Endothelial cell (in vitro differentiated cells): ENCODE results near the gene IL5RA. TPM values are rescaled to one million over a fixed set of nuclear protein-coding genes. Genes with fewer than 3 reads are reported as not detected.

Source experiments
- DNase-seq: peaks from one replicate; pipeline ENCODE4 v3.0.0; 2021; ENCODE audit warnings: low spot score
- H3K27ac Mint-ChIP-seq: one replicate; pipeline ENCODE4 v1.8.0; 2021; ENCODE audit warnings: mixed read lengths, inconsistent platforms; ENCODE audit not compliant: unreplicated experiment
- H3K27me3 Mint-ChIP-seq: one replicate; pipeline ENCODE4 v1.8.0; 2021; ENCODE audit warnings: mild to moderate bottlenecking, moderate library complexity, mixed read lengths, inconsistent platforms; ENCODE audit not compliant: unreplicated experiment
- H3K36me3 Mint-ChIP-seq: one replicate; pipeline ENCODE4 v1.8.0; 2021; ENCODE audit warnings: mild to moderate bottlenecking, low read depth, mixed read lengths, inconsistent platforms; ENCODE audit not compliant: unreplicated experiment
- H3K4me1 Mint-ChIP-seq: one replicate; pipeline ENCODE4 v1.8.0; 2021; ENCODE audit warnings: mild to moderate bottlenecking, mixed read lengths, inconsistent platforms; ENCODE audit not compliant: unreplicated experiment
- H3K4me3 Mint-ChIP-seq: one replicate; pipeline ENCODE4 v1.8.0; 2021; ENCODE audit warnings: mild to moderate bottlenecking, mixed read lengths, inconsistent platforms; ENCODE audit not compliant: unreplicated experiment
- H3K9me3 Mint-ChIP-seq: one replicate; pipeline ENCODE4 v1.8.0; 2021; ENCODE audit warnings: mixed read lengths, inconsistent platforms; ENCODE audit not compliant: unreplicated experiment
- total RNA-seq: library from RNA; stranded (reverse); fragmentation: NEBNext Ultra II Directional; extraction: Animal tissue kit (Norgen Biotek cat#: 25700); gene quantifications from one replicate; pipeline ENCODE4 v1.2.1, GENCODE V29; 2021; ENCODE audit not compliant: unreplicated experiment
- TF ChIP-seq, protein P1 (sequence below): fragments of 200-600 bp; sonication (generic); IDR thresholded peaks from one replicate; pipeline ENCODE4 v1.5.0; 2021; ENCODE audit warnings: antibody characterized with exemption; ENCODE audit not compliant: unreplicated experiment

Gene IL5RA
- total RNA-seq, 1 donor from 2014 or later = not detected

DNA sequence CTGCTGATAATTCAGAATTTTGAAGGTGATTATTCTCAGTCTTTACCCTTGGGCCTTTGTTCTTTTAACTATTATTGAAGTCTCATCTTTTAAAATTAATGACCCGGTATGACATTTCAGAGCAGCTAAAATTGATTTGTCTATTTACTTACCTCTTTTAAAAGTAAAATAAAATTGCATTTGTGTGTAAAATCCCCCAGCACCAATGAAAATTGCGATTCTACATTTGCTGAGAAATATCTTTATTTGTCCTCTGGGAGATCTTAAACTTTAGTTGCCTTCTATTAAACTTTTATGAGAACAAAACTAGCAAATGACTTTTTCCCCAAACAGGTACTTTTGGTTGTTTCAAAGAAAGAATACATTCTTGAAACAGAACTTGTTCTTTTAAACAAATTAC is 7.5 kb upstream of the IL5RA start:
- H3K27ac Mint-ChIP-seq = no peak overlapping the region

DNA sequence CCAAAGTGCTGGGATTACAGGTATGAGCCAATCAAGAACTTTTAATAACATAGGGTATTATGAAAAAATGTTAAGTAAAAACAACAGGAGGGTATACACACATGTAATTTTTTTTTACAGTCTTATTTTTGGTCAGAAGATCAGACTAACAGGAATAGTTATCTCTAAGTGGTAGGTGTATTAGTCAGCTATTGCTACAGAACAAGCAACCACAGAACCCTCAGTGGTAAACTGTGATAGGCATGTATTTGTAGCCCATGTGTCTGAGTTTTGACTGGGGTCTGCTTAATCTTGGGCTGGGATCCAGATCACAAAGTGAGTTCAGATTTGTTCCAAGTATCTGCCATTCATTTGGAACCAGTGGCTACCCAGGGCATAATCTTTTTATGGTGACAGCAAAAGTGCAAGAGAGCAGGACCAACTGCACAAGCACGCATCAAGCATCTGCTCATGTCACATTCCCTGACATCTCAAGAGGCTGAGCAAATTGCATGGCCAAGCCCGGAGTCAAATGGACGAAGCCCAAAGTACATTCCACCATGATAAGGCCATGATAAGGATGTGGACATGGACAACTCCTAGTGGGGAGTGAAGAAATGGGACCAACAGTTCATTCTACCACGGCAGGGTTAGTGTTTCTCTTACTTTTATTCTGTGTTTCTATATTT is 3.0 kb upstream of the IL5RA start:
- no peaks in the 10 kb centered on the region for H3K36me3 Mint-ChIP-seq
- H3K27me3 Mint-ChIP-seq = no peaks in the 10 kb centered on the region
- no peak overlapping the region for H3K4me3 Mint-ChIP-seq
- H3K4me1 Mint-ChIP-seq = no peaks in the 10 kb centered on the region
- H3K27ac Mint-ChIP-seq = no peak overlapping the region
- H3K9me3 Mint-ChIP-seq = peaks cover 40% of the 10 kb centered on the region
- DNase-seq = no peak
- TF ChIP-seq, protein P1, sequence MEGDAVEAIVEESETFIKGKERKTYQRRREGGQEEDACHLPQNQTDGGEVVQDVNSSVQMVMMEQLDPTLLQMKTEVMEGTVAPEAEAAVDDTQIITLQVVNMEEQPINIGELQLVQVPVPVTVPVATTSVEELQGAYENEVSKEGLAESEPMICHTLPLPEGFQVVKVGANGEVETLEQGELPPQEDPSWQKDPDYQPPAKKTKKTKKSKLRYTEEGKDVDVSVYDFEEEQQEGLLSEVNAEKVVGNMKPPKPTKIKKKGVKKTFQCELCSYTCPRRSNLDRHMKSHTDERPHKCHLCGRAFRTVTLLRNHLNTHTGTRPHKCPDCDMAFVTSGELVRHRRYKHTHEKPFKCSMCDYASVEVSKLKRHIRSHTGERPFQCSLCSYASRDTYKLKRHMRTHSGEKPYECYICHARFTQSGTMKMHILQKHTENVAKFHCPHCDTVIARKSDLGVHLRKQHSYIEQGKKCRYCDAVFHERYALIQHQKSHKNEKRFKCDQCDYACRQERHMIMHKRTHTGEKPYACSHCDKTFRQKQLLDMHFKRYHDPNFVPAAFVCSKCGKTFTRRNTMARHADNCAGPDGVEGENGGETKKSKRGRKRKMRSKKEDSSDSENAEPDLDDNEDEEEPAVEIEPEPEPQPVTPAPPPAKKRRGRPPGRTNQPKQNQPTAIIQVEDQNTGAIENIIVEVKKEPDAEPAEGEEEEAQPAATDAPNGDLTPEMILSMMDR = no peak

More for the DNA sequence above, 7.5 kb upstream of the IL5RA start:
- no peaks in the 10 kb centered on the region for H3K27me3 Mint-ChIP-seq
- DNase-seq = no peak
- TF ChIP-seq, protein P1 = no peak
- H3K36me3 Mint-ChIP-seq = no peaks in the 10 kb centered on the region
- no peaks in the 10 kb centered on the region for H3K4me1 Mint-ChIP-seq
- no peak overlapping the region for H3K4me3 Mint-ChIP-seq
- H3K9me3 Mint-ChIP-seq = peaks cover 25% of the 10 kb centered on the region

DNA sequence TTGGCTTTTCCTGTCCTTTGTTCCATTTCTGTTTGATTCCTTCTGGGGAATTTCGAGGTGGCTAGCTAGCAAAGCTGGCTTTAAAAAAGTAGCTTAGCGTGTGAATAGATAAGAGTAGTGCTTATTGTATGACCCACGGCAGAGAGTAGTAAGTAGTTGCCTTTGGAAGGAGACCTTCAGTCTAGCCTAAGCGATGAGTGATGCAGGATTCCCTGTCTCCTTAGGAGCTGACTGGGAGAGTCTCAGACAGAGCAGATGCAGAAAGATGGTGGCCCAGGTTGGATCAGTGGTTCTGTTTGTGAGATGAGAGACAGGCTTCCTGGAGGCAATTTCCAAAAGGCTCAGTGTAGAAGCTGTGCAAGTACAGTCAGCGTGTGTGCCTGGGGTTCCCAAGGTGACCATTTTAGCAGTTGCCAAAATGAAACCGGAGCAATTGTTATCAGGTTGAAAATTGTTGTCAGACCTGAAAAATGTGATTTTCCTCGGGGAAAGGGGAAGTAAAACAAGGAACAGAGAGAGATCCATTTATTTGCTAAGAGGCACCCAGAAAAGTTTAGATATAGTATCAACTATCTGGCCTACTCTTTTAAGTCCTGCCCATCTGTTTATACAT is 681 bp upstream of the IL5RA start:
- Mint-ChIP-seq H3K9me3 (peaks cover 31% of the 10 kb centered on the region), H3K4me3 (no peak overlapping the region), H3K27me3 (no peaks in the 10 kb centered on the region), H3K27ac (no peak overlapping the region), H3K4me1 (no peaks in the 10 kb centered on the region), H3K36me3 (no peaks in the 10 kb centered on the region)
- TF ChIP-seq, protein P1 = no peak
- no peak for DNase-seq

DNA sequence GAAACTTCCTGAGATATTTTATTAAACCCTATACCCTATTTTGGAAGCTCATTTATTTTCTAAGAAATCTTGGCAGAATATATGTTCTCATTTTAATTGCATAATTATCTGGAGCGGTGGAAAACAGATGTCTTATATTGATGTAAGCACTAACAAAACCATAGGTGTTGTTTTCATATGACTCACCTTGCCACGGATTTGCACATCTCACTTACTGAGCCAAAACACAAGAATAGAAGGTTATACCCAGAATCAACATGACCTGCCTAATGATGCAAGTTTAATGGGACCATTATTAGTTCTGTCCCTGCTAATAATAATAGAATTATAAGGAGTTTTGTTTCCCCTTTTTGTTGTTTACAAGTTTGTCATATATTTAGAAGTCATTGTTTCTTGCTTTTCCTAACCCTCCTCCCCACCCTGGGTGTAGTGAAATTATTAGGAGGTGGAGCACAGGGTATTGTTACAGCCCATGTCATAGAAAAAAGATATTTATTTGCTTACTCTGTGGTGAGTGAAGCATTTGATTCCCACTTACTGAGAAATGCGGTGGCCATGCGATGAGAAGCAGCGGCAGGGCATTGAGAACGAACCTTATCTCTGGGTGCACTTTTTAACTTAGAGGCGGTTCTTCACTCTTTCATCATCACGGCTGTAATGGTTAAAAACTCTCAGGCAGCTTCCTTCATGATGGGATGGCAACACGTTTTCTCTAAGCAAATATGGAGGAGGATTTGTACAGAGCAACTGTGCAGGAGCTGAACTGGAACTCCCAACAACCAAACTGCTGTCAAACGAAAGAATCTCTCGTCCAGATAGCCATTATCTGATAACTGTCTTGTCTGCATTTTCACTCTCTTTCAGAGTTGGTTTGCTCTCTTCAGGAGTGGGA is 521 bp downstream of the IL5RA start:
- Mint-ChIP-seq H3K36me3 (no peaks in the 10 kb centered on the region), H3K4me3 (no peak overlapping the region), H3K9me3 (peaks cover 34% of the 10 kb centered on the region), H3K27ac (no peak overlapping the region), H3K4me1 (no peaks in the 10 kb centered on the region), H3K27me3 (no peaks in the 10 kb centered on the region)
- no peak for DNase-seq
- TF ChIP-seq, protein P1 = no peak

DNA sequence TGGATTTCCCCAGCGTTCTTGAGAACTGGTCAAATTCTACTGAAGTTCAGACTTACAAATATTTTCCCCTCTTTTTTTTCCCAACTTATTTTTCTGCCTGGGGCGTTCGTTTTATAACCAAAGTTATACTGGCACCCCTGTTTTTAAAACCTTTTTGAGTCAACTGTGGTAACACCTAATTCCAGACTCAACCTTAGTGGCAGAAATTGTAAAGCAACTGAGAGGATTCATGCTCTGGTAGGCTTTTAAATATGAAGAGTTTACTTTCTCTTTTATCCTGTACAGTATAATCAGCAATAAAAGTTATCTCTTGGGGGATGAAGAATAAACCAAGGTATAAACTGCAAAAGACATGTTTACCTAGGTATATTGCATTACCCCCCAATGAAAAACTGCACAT is 2.3 kb downstream of the IL5RA start:
- H3K4me3 Mint-ChIP-seq = no peak overlapping the region
- no peaks in the 10 kb centered on the region for H3K27me3 Mint-ChIP-seq
- DNase-seq = no peak

More for the DNA sequence above, 2.3 kb downstream of the IL5RA start:
- peaks cover 34% of the 10 kb centered on the region for H3K9me3 Mint-ChIP-seq
- no peaks in the 10 kb centered on the region for H3K4me1 Mint-ChIP-seq
- TF ChIP-seq, protein P1 = no peak
- H3K36me3 Mint-ChIP-seq = no peaks in the 10 kb centered on the region
- H3K27ac Mint-ChIP-seq = no peak overlapping the region
